H4 (cell line): ENCODE data around the gene GAD1. TPM values are rescaled to one million over a fixed set of nuclear protein-coding genes. Genes with fewer than 3 reads are reported as not detected.

Source experiments
- DNase-seq: peaks from one replicate; pipeline ENCODE4 v3.0.0-alpha.2; 2015; ENCODE audit warnings: low spot score
- total RNA-seq: library from RNA; depleted of rRNA; stranded (reverse); fragments of >200 nt; shearing (Covaris generic); gene quantifications from 2 replicates; pipeline ENCODE4 v1.2.3, GENCODE V29; 2014

Gene GAD1
- total RNA-seq, 1 experiment from 2014 or later: 4.3 TPM

DNA sequence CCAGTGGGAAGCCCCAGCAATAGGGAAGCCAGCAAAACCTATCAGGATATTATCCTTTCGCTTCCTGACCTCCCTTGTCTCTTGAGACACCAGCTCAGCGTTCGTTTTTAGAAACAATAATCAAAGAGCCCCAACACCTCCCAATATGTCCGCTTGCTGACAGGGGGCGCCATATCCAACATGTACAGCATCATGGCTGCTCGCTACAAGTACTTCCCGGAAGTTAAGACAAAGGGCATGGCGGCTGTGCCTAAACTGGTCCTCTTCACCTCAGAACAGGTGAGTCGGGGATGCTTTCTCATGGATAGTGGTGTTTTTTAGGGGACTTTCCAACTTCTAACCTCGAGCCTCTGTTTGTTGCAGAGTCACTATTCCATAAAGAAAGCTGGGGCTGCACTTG, 28.7 kb downstream of the GAD1 start:
- DNase-seq: no peak

DNA sequence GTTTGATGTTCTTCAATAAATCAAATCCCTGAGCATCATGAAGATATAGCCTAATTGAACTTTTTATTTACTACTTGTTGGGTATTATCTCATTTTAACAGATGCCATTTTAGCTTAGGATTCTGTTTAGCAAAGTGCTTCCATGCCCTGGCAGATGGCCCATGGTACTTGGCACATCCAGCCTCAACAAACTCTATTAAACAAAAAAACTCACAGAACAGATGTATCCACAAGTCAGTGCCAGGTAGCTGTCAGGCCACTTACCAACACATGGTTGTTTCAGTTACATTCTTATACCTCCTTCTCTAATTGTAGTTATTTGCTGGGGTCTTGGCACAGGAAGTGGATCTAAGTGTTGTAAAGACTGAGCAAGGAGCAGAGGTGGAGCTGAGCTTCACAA, 29.6 kb downstream of the GAD1 start:
- DNase-seq: no peak

DNA sequence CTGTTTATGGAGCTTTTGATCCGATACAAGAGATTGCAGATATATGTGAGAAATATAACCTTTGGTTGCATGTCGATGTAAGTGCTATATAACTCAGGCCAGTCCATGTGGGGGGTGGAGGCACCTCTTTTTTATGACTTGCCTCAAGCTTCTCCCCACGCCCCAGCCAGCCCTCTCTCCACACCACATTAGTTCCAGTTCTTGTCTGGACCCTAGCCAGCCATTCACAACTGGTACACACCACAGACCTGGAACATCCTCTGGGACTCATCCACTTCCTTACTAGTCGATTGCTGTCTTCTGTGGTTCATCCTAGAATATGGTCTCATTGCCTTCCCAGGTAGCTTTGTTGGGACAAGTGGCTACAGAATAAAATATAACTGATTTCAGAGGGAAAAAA, 31.0 kb downstream of the GAD1 start:
- DNase-seq: no peak

DNA sequence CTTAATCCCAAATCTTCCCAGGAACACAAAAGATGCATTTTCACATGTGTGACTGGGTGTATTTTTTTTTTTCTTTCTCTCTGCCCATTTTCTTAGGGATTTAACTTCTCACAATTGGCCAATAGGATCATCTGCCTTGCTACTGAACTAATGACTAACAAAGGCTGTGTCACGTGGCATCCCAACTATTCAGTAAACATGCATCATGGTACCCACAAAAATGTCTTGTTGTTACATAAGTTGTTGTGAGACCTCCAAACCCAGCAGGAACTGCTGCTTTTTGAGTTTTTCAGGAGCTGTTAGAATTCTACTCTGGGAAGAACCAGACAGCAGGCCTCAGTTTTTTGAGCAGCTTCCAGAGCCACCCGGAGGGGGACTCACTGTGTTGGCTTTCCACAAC, 31.9 kb downstream of the GAD1 start:
- peak; percentile 75 for DNase-seq

GRCh38 chr2:170850251-170850650, 33.6 kb downstream of the GAD1 start:
- DNase-seq: no peak

GRCh38 chr2:170851635-170852034, 34.9 kb downstream of the GAD1 start:
- no peak for DNase-seq

GRCh38 chr2:170856066-170856465, 39.4 kb downstream of the GAD1 start:
- no peak for DNase-seq

GRCh38 chr2:170862286-170862902, 45.7 kb downstream of the GAD1 start:
- no peak for DNase-seq

GRCh38 chr2:170863087-170863486, 46.4 kb downstream of the GAD1 start:
- DNase-seq: no peak

DNA sequence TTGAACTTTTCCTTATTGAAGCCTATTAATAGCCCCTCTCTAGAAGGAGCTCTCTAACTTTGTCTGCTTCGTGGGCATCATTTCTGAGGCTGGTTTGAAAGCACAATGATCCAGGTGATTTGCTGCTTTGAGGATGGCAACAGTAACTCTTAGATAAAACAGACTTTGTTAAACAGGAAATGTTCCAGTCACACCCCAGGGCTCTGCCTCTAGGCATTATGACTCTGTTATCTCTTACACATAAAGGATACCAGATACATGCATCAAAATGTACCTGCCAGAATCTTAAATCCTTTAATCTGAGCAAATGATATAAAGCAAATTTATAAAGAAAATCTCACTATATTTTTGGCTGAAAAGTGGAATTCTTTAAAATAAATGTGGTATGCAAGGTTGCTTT, 52.3 kb downstream of the GAD1 start:
- no peak for DNase-seq

- no peak for DNase-seq
Measured at GRCh38 chr2:170869461-170869860, 52.8 kb downstream of the GAD1 start.

DNA sequence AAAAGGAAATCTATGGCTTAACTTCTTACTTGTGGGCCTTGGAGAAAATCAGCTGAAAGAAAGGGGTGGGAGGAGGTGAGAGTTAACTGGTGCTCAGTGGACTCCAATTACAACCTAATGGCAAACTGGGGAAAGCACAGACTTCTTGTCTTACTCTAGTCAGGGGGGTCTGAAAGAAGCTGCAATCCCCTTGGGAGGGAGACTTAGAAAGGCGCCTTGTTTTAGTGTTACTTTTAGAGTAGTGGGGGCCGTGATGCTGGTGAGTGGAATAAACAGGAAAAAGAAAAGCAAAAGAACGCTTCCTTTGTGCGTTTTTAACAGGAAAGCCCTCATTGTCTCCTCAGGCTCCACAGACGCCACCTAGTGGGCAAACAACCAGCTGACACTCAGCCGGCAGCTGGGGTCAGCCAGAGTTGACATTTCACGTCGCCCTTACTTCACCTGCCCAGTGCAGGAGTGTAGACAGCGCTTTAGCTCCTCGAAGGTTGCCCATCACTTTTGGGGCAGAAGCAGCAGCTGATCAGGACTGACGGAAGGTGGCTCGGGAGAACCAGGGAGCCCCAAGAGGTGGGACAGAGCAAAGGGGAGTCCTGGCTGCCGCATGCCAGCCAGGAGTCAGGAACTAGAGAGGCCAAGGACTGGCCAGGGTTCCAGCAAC, 56.5 kb downstream of the GAD1 start:
- DNase-seq: peak; percentile 77

- DNase-seq: no peak
Measured at GRCh38 chr2:170878066-170878465, 61.4 kb downstream of the GAD1 start.

DNA sequence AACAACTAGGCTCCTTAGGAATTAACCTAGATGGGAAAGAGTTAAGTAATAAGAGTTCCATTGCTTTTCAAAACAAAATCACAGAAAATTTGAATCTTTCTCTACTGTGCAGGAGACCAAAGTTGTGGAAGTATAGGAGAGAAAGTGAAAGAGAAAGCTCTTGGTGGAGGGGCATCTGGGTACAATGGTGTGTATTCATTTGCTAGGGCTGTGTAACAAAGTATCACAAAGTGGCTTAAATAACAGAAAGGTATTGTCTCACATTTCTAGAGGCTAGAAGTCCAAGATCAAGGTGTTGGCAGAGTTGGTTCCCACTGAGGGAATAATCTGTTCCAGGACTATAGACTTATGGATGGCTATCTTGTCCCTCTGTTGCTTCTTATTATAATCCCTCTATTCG, 61.8 kb downstream of the GAD1 start:
- DNase-seq: no peak

DNA sequence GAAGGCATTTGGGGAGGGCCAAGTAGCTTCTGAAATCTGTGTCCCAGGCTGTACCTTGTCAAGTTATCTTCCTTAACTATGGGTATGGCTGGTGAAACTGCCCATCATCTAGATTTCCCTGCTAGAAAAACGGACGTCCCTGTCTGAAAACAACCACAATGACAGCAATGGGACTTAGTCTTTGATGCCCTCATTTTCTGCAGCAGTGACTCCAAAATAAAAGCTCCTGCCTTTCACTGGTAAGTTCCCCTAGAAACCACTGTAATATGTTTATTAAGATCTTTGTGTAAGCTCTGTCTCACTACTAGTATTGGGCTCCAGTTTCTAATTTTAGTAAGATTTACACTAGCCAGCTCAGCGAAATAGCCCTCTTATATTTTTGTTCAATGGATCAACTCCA, 65.2 kb downstream of the GAD1 start:
- DNase-seq: no peak

DNA sequence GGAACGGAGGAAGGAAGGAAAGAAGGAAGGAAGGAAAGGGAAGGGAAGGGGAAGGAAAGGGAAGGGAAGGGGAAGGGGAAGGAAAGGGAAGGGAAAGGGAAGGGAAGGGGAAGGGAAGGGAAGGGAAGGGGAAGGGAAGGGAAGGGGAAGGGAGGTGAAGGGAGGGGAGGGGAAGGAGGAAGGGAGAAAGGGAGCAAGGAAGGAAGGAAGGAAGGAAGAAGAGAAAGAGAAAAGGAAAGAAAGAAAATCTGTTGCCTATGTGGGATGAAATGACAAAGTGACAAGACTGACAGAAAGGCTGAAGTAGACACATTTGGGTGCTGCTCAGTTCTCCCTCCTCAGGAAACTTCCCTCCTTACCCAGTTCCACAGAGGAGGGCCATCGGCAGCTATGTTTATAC, 66.1 kb downstream of the GAD1 start:
- no peak for DNase-seq

GRCh38 chr2:170883683-170884082, 67.0 kb downstream of the GAD1 start:
- no peak for DNase-seq

DNA sequence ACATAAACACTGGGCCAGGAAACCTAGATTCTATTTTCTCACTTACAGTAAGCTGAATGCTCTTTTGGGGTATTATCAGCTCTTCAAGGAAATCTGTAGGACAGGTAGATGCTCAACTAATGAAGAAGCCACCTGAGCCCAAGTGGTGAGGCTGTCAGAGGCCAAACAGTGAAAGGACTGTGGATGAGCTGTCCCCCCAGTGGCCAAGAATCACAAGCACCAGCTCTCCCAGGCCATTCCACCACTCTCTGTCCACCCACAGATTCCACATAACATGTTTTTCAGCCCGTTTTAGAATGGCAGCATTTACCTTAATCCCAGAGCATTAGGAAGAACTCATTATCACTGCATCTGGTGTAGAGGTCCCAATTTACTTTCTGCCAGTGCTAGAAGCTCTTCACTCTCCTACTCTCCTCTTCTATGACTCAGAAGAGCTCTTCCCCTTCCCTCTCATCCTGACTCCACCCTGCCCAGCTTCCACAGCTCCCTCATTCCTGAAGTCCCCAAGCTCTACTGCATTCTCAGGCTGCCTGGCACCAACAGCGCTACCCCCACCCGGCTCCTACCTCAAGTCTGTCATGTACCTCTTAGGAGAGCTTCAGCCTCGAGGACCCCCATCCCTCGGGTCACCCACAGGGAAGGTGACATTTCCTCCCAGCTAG, 68.6 kb downstream of the GAD1 start:
- no peak for DNase-seq

DNA sequence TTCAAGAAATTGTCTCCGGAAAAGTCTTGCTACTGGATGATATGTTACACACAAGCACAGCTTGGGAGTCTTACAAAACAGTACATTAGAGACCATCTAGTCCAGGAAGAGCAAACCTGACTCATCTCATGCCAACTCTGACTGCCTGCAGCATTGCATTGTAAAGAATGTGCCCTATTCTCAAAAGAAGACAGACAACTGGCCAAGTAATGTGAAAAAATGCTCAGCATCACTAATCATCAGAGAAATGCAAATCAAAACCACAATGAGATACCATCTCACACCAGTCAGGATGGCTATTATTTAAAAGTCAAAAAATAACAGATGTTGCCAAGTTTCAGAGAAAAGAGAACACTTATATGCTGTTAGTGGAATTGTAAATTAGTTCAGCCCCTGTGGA, 69.7 kb downstream of the GAD1 start:
- DNase-seq: no peak

GRCh38 chr2:170887496-170887895, 70.8 kb downstream of the GAD1 start:
- no peak for DNase-seq

DNA sequence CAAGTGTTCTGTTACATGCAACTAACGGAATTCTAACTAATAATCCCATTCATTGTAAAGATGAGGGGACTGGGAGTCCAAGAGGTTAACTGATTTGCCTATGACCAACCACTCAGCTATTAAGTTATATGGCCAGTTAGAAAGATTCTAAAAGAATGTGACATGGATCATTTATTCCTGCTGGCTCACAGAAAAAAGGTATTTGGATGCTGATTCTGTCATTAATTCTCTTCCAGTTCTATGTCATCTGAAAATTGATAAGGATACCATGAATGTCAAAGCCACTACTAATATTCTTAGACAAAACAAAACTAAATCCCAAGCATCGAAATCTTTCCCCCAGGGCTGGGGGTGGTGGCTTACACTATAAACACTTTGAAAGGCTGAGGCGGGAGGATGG, 71.2 kb downstream of the GAD1 start:
- no peak for DNase-seq

GRCh38 chr2:170891893-170892292, 75.2 kb downstream of the GAD1 start:
- DNase-seq: no peak

GRCh38 chr2:170892391-170892951, 75.8 kb downstream of the GAD1 start:
- no peak for DNase-seq
